CD14-positive monocyte (primary cell): ENCODE data around the gene NDUFAF2. TPM values are rescaled to one million over a fixed set of nuclear protein-coding genes. Genes with fewer than 3 reads are reported as not detected.

ENCODE experiments used
- DNase-seq, 3 donors: peaks; one replicate each; pipeline ENCODE4 v3.0.0-alpha.2; 2011 to 2022
- H2AFZ ChIP-seq: 2 replicates; pipeline ENCODE4 v1.6.0; 2012; ENCODE audit warnings: mild to moderate bottlenecking, low read depth, low read length, inconsistent platforms; ENCODE audit not compliant: insufficient read depth, poor library complexity, severe bottlenecking
- H3K27ac ChIP-seq, 2 donors: 1 replicate in 1 of 2; 2 replicates in 1 of 2; pipeline ENCODE4 v1.5.1; 2012 to 2013; ENCODE audit warnings: low read length in 2 of 2, control low read depth in 1 of 2, inconsistent platforms in 1 of 2, low read depth in 1 of 2, mild to moderate bottlenecking in 1 of 2
- H3K27me3 ChIP-seq, 2 donors: one replicate each; pipeline versions ENCODE4 v1.6.0 to v1.6.1; 2011 to 2013; ENCODE audit warnings: low read length in 2 of 2; ENCODE audit not compliant: control insufficient read depth in 2 of 2, insufficient read depth in 2 of 2
- H3K36me3 ChIP-seq, 2 donors: replicated peaks in 1 of 2; 1 replicate in 1 of 2; 2 replicates in 1 of 2; pipeline versions ENCODE4 v1.5.1 to v1.6.1; 2012 to 2013; ENCODE audit warnings: low read length in 2 of 2, control low read depth in 1 of 2, inconsistent platforms in 1 of 2, mild to moderate bottlenecking in 1 of 2; ENCODE audit not compliant: insufficient read depth in 2 of 2, control insufficient read depth in 1 of 2
- H3K4me1 ChIP-seq, 2 donors: 1 replicate in 1 of 2; 2 replicates in 1 of 2; pipeline versions ENCODE4 v1.5.1 to v1.6.1; 2012 to 2013; ENCODE audit warnings: low read length in 2 of 2, control low read depth in 1 of 2, inconsistent platforms in 1 of 2, mild to moderate bottlenecking in 1 of 2, moderate library complexity in 1 of 2; ENCODE audit not compliant: insufficient read depth in 2 of 2, control insufficient read depth in 1 of 2
- H3K4me2 ChIP-seq: replicated peaks from 2 replicates; pipeline ENCODE3; 2012; ENCODE audit warnings: low read length, moderate library complexity, mild to moderate bottlenecking; ENCODE audit not compliant: poor library complexity, severe bottlenecking; ENCODE audit errors: extremely low read depth
- H3K4me3 ChIP-seq, 3 experiments: fragments of 200-600 bp in 1 of 3; sonication (generic) in 1 of 3; replicated peaks in 1 of 3; 1 replicate in 2 of 3; 2 replicates in 1 of 3; pipeline ENCODE4 v1.5.1; 2011 to 2013; ENCODE audit warnings: low read length in 3 of 3, mild to moderate bottlenecking in 3 of 3, control low read depth in 2 of 3, low read depth in 2 of 3, inconsistent platforms in 1 of 3, moderate library complexity in 1 of 3
- H3K79me2 ChIP-seq: 2 replicates; pipeline ENCODE4 v1.6.0; 2012; ENCODE audit warnings: mild to moderate bottlenecking, control low read depth, inconsistent platforms, low read length, moderate library complexity; ENCODE audit not compliant: insufficient read depth
- H3K9ac ChIP-seq: 2 replicates; pipeline ENCODE4 v1.6.0; 2017; ENCODE audit warnings: low read length, mild to moderate bottlenecking; ENCODE audit not compliant: insufficient read depth, poor library complexity, severe bottlenecking
- H3K9me3 ChIP-seq, 2 donors: replicated peaks in 1 of 2; 1 replicate in 1 of 2; 2 replicates in 1 of 2; pipeline versions ENCODE4 v1.5.1 to v1.6.1; 2012 to 2013; ENCODE audit warnings: low read length in 2 of 2, control low read depth in 1 of 2; ENCODE audit not compliant: control insufficient read depth in 1 of 2, insufficient read depth in 1 of 2
- H4K20me1 ChIP-seq: 2 replicates; pipeline ENCODE4 v1.6.0; 2012; ENCODE audit warnings: mild to moderate bottlenecking, low read length, control low read depth, moderate library complexity; ENCODE audit not compliant: insufficient read depth
- H3K27ac Mint-ChIP-seq, 7 donors: one replicate each; pipeline ENCODE4 v1.8.0; 2020; ENCODE audit warnings: mild to moderate bottlenecking in 7 of 7, mixed read lengths in 7 of 7, moderate library complexity in 6 of 7, inconsistent platforms in 2 of 7
- H3K27me3 Mint-ChIP-seq, 3 donors: one replicate each; pipeline ENCODE4 v1.8.0; 2021 to 2022; ENCODE audit warnings: low read depth in 3 of 3, mild to moderate bottlenecking in 3 of 3, mixed read lengths in 3 of 3, moderate library complexity in 3 of 3, inconsistent platforms in 1 of 3
- H3K36me3 Mint-ChIP-seq, 2 donors: one replicate each; pipeline ENCODE4 v1.8.0; 2020; ENCODE audit warnings: mixed read lengths in 2 of 2, inconsistent platforms in 1 of 2, mild to moderate bottlenecking in 1 of 2
- H3K4me1 Mint-ChIP-seq: one replicate; pipeline ENCODE4 v1.8.0; 2020; ENCODE audit warnings: mild to moderate bottlenecking, mixed read lengths
- H3K4me3 Mint-ChIP-seq, 2 donors: one replicate each; pipeline ENCODE4 v1.8.0; 2020; ENCODE audit warnings: mild to moderate bottlenecking in 2 of 2, mixed read lengths in 2 of 2, moderate library complexity in 1 of 2
- H3K9me3 Mint-ChIP-seq, 7 donors: one replicate each; pipeline ENCODE4 v1.8.0; 2020 to 2022; ENCODE audit warnings: mixed read lengths in 7 of 7, mild to moderate bottlenecking in 6 of 7, moderate library complexity in 6 of 7, inconsistent platforms in 2 of 7
- CTCF ChIP-seq: fragments of 200-600 bp; IDR thresholded peaks from one replicate; pipeline ENCODE4 v1.8.0; 2022; ENCODE audit warnings: antibody characterized with exemption, mild to moderate bottlenecking
- WGBS: methylation state at CpG from one replicate; pipeline ENCODE4 v1.1.5; 2013; ENCODE audit warnings: missing lambda C conversion rate; ENCODE audit not compliant: insufficient coverage; 5-methylcytosine and 5-hydroxymethylcytosine counted together
- intact Hi-C, 2 donors: fragments of 100-400 bp; cut with micrococcal nuclease; formaldehyde crosslinking; loops; one replicate each; pipeline versions ENCODE4 v1.15.0 to v1.15.1; 2023
- polyA plus RNA-seq, 3 donors: library from polyadenylated mRNA; depleted of rRNA in 1 of 3; unstranded in 2 of 3; stranded (reverse) in 1 of 3; fragments of 300-500 nt in 2 of 3; fragments of >200 nt in 1 of 3; fragmentation: Illumina TruSeq in 2 of 3; gene quantifications; 1 replicate in 2 of 3; 2 replicates in 1 of 3; pipeline ENCODE4 v1.2.3, GENCODE V29; 2012 to 2021

The NDUFAF2 gene
- polyA plus RNA-seq, 3 donors, result 5.9 to 29.5 (median 25.0) TPM

- no peaks in the 10 kb centered on the region for H3K4me1 ChIP-seq
- H3K36me3 ChIP-seq, result no peaks in the 10 kb centered on the region
- no peaks in the 10 kb centered on the region for H4K20me1 ChIP-seq
- H3K9ac ChIP-seq, result no peak overlapping the region
- Mint-ChIP-seq H3K9me3 (no peaks in the 10 kb centered on the region), H3K27ac (no peak overlapping the region), H3K27me3 (no peaks in the 10 kb centered on the region), H3K4me3 (no peak overlapping the region), H3K4me1 (peaks cover 2% of the 10 kb centered on the region), H3K36me3 (no peaks in the 10 kb centered on the region)
- no peak for DNase-seq
- WGBS, result no CpG with 5 or more reads among the region's 2 CpGs
- no peak overlapping the region for H3K4me3 ChIP-seq
- H2AFZ ChIP-seq, result no peak overlapping the region
- no peak overlapping the region for H3K27ac ChIP-seq
- no peak overlapping the region for H3K4me2 ChIP-seq
- intact Hi-C loops, result no loop called here
- H3K9me3 ChIP-seq, result no peaks in the 10 kb centered on the region
- H3K79me2 ChIP-seq, result no peaks in the 10 kb centered on the region
- H3K27me3 ChIP-seq, result no peaks in the 10 kb centered on the region
- TF ChIP-seq CTCF, result no peak
Measured at GRCh38 chr5:61026004-61026403, 81.0 kb downstream of the NDUFAF2 start.

GRCh38 chr5:61028382-61028781 lies 83.4 kb downstream of the NDUFAF2 start:
- peaks cover 0 to 5% (median 3%) of the 10 kb centered on the region in 7 donors for H3K9me3 Mint-ChIP-seq
- H3K4me1 ChIP-seq, result no peaks in the 10 kb centered on the region
- H2AFZ ChIP-seq, result no peak overlapping the region
- H3K4me1 Mint-ChIP-seq, result no peaks in the 10 kb centered on the region
- no peak overlapping the region for H3K4me3 ChIP-seq
- no peaks in the 10 kb centered on the region for H3K27me3 ChIP-seq
- no peak overlapping the region for H3K4me2 ChIP-seq
- TF ChIP-seq CTCF, result no peak
- H3K79me2 ChIP-seq, result no peaks in the 10 kb centered on the region
- no CpG with 5 or more reads among the region's 1 CpG for WGBS
- H3K27ac ChIP-seq, result no peak overlapping the region
- no peak overlapping the region for H3K9ac ChIP-seq
- no peak overlapping the region for H3K4me3 Mint-ChIP-seq
- H3K9me3 ChIP-seq, result no peaks in the 10 kb centered on the region
- peaks cover 0 to 2% (median 0%) of the 10 kb centered on the region in 3 donors for H3K27me3 Mint-ChIP-seq
- no peaks in the 10 kb centered on the region for H3K36me3 Mint-ChIP-seq
- DNase-seq, result no peak
- no peaks in the 10 kb centered on the region for H4K20me1 ChIP-seq
- intact Hi-C loops, result no loop called here
- H3K36me3 ChIP-seq, result no peaks in the 10 kb centered on the region
- no peak overlapping the region for H3K27ac Mint-ChIP-seq
